Right lobe of liver (tissue), 4 donors: Measurements from ENCODE around the gene SNRPB2.

Source experiments
- POLR2A ChIP-seq: fragments of 450-650 bp; IDR thresholded peaks from one replicate; pipeline ENCODE4 v1.6.1; 2017; ENCODE audit warnings: antibody characterized with exemption, mild to moderate bottlenecking
- TF ChIP-seq, protein P1 (sequence below), 4 donors: fragments of 200-600 bp in 3 of 4; fragments of 450-650 bp in 1 of 4; IDR thresholded peaks; one replicate each; pipeline versions ENCODE4 v1.5.1 to v1.8.0; 2016 to 2022; ENCODE audit warnings: antibody characterized with exemption in 4 of 4, mild to moderate bottlenecking in 2 of 4
- donor health status: DM: no; HTN: no; CAD: no.
- donor health status: DM: no; HTN: no; CAD: no.
- donor health status: DM: no; HTN: yes; CAD: no.

DNA sequence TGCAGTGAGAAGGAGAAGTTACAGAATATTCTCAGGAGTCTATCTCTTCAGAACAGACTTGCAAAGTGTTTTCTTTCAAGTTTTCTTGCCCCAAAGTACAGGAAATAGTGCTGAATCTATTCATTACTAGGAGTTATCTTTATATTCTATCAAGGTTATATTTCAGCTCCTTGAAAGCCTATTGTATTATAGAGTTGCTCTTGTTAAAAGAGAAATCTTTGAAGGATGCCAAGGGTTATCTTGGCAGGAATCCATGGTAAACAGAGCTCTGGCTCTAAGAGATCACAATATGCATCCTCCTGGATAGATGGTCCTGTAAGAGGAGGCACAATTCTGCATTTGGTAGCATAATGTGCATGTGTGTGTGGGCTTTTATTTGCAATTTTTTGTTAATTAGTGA is 21.2 kb upstream of the SNRPB2 start:
- TF ChIP-seq, protein P1, sequence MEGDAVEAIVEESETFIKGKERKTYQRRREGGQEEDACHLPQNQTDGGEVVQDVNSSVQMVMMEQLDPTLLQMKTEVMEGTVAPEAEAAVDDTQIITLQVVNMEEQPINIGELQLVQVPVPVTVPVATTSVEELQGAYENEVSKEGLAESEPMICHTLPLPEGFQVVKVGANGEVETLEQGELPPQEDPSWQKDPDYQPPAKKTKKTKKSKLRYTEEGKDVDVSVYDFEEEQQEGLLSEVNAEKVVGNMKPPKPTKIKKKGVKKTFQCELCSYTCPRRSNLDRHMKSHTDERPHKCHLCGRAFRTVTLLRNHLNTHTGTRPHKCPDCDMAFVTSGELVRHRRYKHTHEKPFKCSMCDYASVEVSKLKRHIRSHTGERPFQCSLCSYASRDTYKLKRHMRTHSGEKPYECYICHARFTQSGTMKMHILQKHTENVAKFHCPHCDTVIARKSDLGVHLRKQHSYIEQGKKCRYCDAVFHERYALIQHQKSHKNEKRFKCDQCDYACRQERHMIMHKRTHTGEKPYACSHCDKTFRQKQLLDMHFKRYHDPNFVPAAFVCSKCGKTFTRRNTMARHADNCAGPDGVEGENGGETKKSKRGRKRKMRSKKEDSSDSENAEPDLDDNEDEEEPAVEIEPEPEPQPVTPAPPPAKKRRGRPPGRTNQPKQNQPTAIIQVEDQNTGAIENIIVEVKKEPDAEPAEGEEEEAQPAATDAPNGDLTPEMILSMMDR (IDR thresholded peaks at IDR 0.05) = no peak
- no peak for TF ChIP-seq POLR2A
